ENCODE measurements around the gene RHBDL1.
A peak's percentile ranks its signal among the peaks of the same experiment; 100 is the strongest.

RHBDL1 gene

GRCh38 chr16:678858-679813 is 3.7 kb downstream of the RHBDL1 start (continued):
- TF ChIP-seq ZBTB11 (tag by site-specific recombination; conservative IDR thresholded peaks at IDR 0.05; ENCODE audit: low read depth), result no peak
- no peak for TF ChIP-seq HOXC10 (CRISPR knock-in tag; IDR thresholded peaks at IDR 0.05)
- TF ChIP-seq KLF10 (tag by site-specific recombination; IDR thresholded peaks at IDR 0.05), result peak; percentile 44; the same call in 1 of the 2 replicates
- no peak for TF ChIP-seq MEIS1 (CRISPR knock-in tag; IDR thresholded peaks at IDR 0.05; ENCODE audit: borderline replicate concordance)
- TF ChIP-seq ZNF830 (tag by site-specific recombination; IDR thresholded peaks at IDR 0.05; ENCODE audit: low read depth), result no peak
- TF ChIP-seq ZBTB10 (tag by site-specific recombination; IDR thresholded peaks at IDR 0.05), result no peak
- no peak for TF ChIP-seq ZNF211 (tag by site-specific recombination; IDR thresholded peaks at IDR 0.05; ENCODE audit: low read depth)
- TF ChIP-seq PRDM6 (tag by site-specific recombination; IDR thresholded peaks at IDR 0.05), result no peak
- TF ChIP-seq ZNF239 (tag by site-specific recombination; IDR thresholded peaks at IDR 0.05), result 0 out of 2 replicates have a peak, but pooled peaks have one; percentile 42
- TF ChIP-seq ZNF624 (tag by site-specific recombination; IDR thresholded peaks at IDR 0.05), result no peak
- TF ChIP-seq PRDM10 (tag by site-specific recombination; IDR thresholded peaks at IDR 0.05), result 0 out of 2 replicates have a peak, but pooled peaks have one; percentile 25
- no peak for TF ChIP-seq ZNF473 (tag by site-specific recombination; IDR thresholded peaks at IDR 0.05)
- peak; percentile 81 for TF ChIP-seq SP2 (tag by site-specific recombination; IDR thresholded peaks at IDR 0.05)
- TF ChIP-seq AEBP2 (tag by site-specific recombination; IDR thresholded peaks at IDR 0.05; ENCODE audit: borderline replicate concordance), result no peak
- TF ChIP-seq ZNF521 (tag by site-specific recombination; IDR thresholded peaks at IDR 0.05), result no peak
- TF ChIP-seq ZNF169 (tag by site-specific recombination; IDR thresholded peaks at IDR 0.05), result no peak
- TF ChIP-seq ZNF146 (tag by site-specific recombination; IDR thresholded peaks at IDR 0.05), result no peak
- no peak for TF ChIP-seq ZNF426 (tag by site-specific recombination; IDR thresholded peaks at IDR 0.05)
- peak; percentile 58 for TF ChIP-seq ZEB2 (tag by site-specific recombination; IDR thresholded peaks at IDR 0.05)
- TF ChIP-seq ZNF335 (tag by site-specific recombination; conservative IDR thresholded peaks at IDR 0.05), result peak; percentile 86
- no peak for TF ChIP-seq ZBTB1 (tag by site-specific recombination; IDR thresholded peaks at IDR 0.05)
- TF ChIP-seq ZNF692 (tag by site-specific recombination; IDR thresholded peaks at IDR 0.05), result peak; percentile 99
- peak; percentile 88 for TF ChIP-seq SP3 (tag by site-specific recombination; IDR thresholded peaks at IDR 0.05)
